H9 (cell line): ENCODE measurements around the gene SEC22A. TPM values are rescaled to one million over a fixed set of nuclear protein-coding genes. Genes with fewer than 3 reads are reported as not detected.

ENCODE experiments used
- DNase-seq: peaks from one replicate; pipeline ENCODE4 v3.0.0-alpha.2; 2017
- H2AFZ ChIP-seq: one replicate; pipeline ENCODE4 v1.6.1; 2013; ENCODE audit warnings: mild to moderate bottlenecking, low read length, control low read depth, moderate library complexity
- H2AK5ac ChIP-seq: 2 replicates; pipeline ENCODE4 v1.6.1; 2013; ENCODE audit warnings: low read length, control low read depth, mixed read lengths; ENCODE audit not compliant: insufficient read length
- H2BK120ac ChIP-seq: one replicate; pipeline ENCODE4 v1.6.1; 2013; ENCODE audit warnings: low read depth, mild to moderate bottlenecking, low read length, control low read depth, inconsistent platforms; ENCODE audit not compliant: poor library complexity, severe bottlenecking
- H2BK12ac ChIP-seq: 2 replicates; pipeline ENCODE4 v1.6.1; 2013; ENCODE audit warnings: low read length, control low read depth, mixed read lengths, low read depth; ENCODE audit not compliant: insufficient read length
- H2BK15ac ChIP-seq: 2 replicates; pipeline ENCODE4 v1.6.1; 2013; ENCODE audit warnings: low read depth, low read length, control low read depth
- H2BK20ac ChIP-seq: one replicate; pipeline ENCODE4 v1.6.1; 2013; ENCODE audit warnings: low read depth, mild to moderate bottlenecking, low read length, control low read depth, inconsistent platforms; ENCODE audit not compliant: poor library complexity, severe bottlenecking
- H2BK5ac ChIP-seq: 2 replicates; pipeline ENCODE4 v1.6.1; 2013; ENCODE audit warnings: low read length, control low read depth, mixed read lengths; ENCODE audit not compliant: insufficient read length
- H3K14ac ChIP-seq: 2 replicates; pipeline ENCODE4 v1.6.1; 2013; ENCODE audit warnings: low read length, control low read depth; ENCODE audit not compliant: insufficient read depth
- H3K18ac ChIP-seq: 2 replicates; pipeline ENCODE4 v1.6.1; 2013; ENCODE audit warnings: low read depth, mild to moderate bottlenecking, mixed read lengths, low read length, control low read depth; ENCODE audit not compliant: insufficient read length
- H3K23ac ChIP-seq: 2 replicates; pipeline ENCODE4 v1.6.1; 2013; ENCODE audit warnings: low read length, control low read depth, mixed read lengths, low read depth; ENCODE audit not compliant: insufficient read length
- H3K23me2 ChIP-seq: 2 replicates; pipeline ENCODE4 v1.6.1; 2013; ENCODE audit warnings: low read depth, mild to moderate bottlenecking, mixed read lengths, low read length, control low read depth; ENCODE audit not compliant: insufficient read length, poor library complexity, severe bottlenecking
- H3K27ac ChIP-seq: 2 replicates; pipeline ENCODE4 v1.5.1; 2013; ENCODE audit warnings: low read length, control low read depth, mixed read lengths, low read depth; ENCODE audit not compliant: insufficient read length
- H3K27me3 ChIP-seq: 2 replicates; pipeline ENCODE4 v1.6.1; 2013; ENCODE audit warnings: low read length, control low read depth, inconsistent platforms; ENCODE audit not compliant: insufficient read depth
- H3K4ac ChIP-seq: 2 replicates; pipeline ENCODE4 v1.6.1; 2013; ENCODE audit warnings: low read depth, mild to moderate bottlenecking, control low read depth, inconsistent platforms, low read length, moderate library complexity
- H3K4me1 ChIP-seq: 2 replicates; pipeline ENCODE4 v1.6.1; 2013; ENCODE audit warnings: low read length, control low read depth, inconsistent platforms; ENCODE audit not compliant: insufficient read depth
- H3K4me2 ChIP-seq: 2 replicates; pipeline ENCODE4 v1.6.1; 2013; ENCODE audit warnings: low read length, control low read depth, mixed read lengths; ENCODE audit not compliant: insufficient read length, insufficient read depth
- H3K56ac ChIP-seq: 2 replicates; pipeline ENCODE4 v1.6.1; 2013; ENCODE audit warnings: low read depth, mild to moderate bottlenecking, mixed read lengths, low read length, control low read depth; ENCODE audit not compliant: insufficient read length
- H3K79me1 ChIP-seq: 2 replicates; pipeline ENCODE4 v1.6.1; 2013; ENCODE audit warnings: low read depth, mild to moderate bottlenecking, moderate library complexity, low read length, control low read depth, inconsistent platforms; ENCODE audit not compliant: insufficient read depth, poor library complexity, severe bottlenecking
- H3K79me2 ChIP-seq: 2 replicates; pipeline ENCODE4 v1.6.1; 2013; ENCODE audit warnings: low read length, control low read depth, inconsistent platforms; ENCODE audit not compliant: insufficient read depth
- H3K9ac ChIP-seq: 2 replicates; pipeline ENCODE4 v1.6.1; 2013; ENCODE audit warnings: low read length, control low read depth, mixed read lengths; ENCODE audit not compliant: insufficient read length; ENCODE audit errors: extremely low read depth
- H3K9me3 ChIP-seq: one replicate; pipeline ENCODE4 v1.6.1; 2013; ENCODE audit warnings: low read depth, low read length, inconsistent platforms; ENCODE audit not compliant: control insufficient read depth
- H3T11ph ChIP-seq: one replicate; pipeline ENCODE4 v1.6.1; 2013; ENCODE audit warnings: mild to moderate bottlenecking, low read length, control low read depth, inconsistent platforms
- H4K20me1 ChIP-seq: one replicate; pipeline ENCODE4 v1.6.1; 2013; ENCODE audit not compliant: control insufficient read depth, insufficient read length, insufficient read depth
- H4K5ac ChIP-seq: 2 replicates; pipeline ENCODE4 v1.6.1; 2013; ENCODE audit warnings: low read depth, mild to moderate bottlenecking, mixed read lengths, low read length, control low read depth; ENCODE audit not compliant: insufficient read length
- H4K8ac ChIP-seq: replicated peaks from 2 replicates; pipeline ENCODE4 v1.6.1; 2013; ENCODE audit warnings: low read length, control low read depth, mixed read lengths, low read depth; ENCODE audit not compliant: insufficient read length
- H4K91ac ChIP-seq: 2 replicates; pipeline ENCODE4 v1.6.1; 2013; ENCODE audit warnings: low read depth, mild to moderate bottlenecking, moderate library complexity, mixed read lengths, low read length, control low read depth; ENCODE audit not compliant: insufficient read length
- H3K27ac Mint-ChIP-seq, 3 experiments: 2 replicates in 2 of 3; 3 replicates in 1 of 3; pipeline ENCODE4 v1.8.0; 2020 to 2021; ENCODE audit warnings: mixed read lengths in 3 of 3, mild to moderate bottlenecking in 1 of 3, moderate library complexity in 1 of 3
- H3K27me3 Mint-ChIP-seq: 2 replicates; pipeline ENCODE4 v1.8.0; 2021; ENCODE audit warnings: low read depth, mild to moderate bottlenecking, moderate library complexity, mixed read lengths
- H3K36me3 Mint-ChIP-seq, 3 experiments: 2 replicates in 2 of 3; 3 replicates in 1 of 3; pipeline ENCODE4 v1.8.0; 2020 to 2021; ENCODE audit warnings: low read depth in 3 of 3, mixed read lengths in 3 of 3; ENCODE audit not compliant: insufficient read depth in 1 of 3
- H3K4me1 Mint-ChIP-seq, 2 experiments: 2 replicates each; pipeline ENCODE4 v1.8.0; 2020; ENCODE audit warnings: mixed read lengths in 2 of 2
- H3K4me3 Mint-ChIP-seq, 2 experiments: 2 replicates in 1 of 2; 3 replicates in 1 of 2; pipeline ENCODE4 v1.8.0; 2020 to 2021; ENCODE audit warnings: mild to moderate bottlenecking in 2 of 2, mixed read lengths in 2 of 2, moderate library complexity in 1 of 2
- H3K9me3 Mint-ChIP-seq, 2 experiments: 2 replicates in 1 of 2; 3 replicates in 1 of 2; pipeline ENCODE4 v1.8.0; 2020; ENCODE audit warnings: mild to moderate bottlenecking in 2 of 2, mixed read lengths in 2 of 2, moderate library complexity in 1 of 2
- CTCF ChIP-seq: fragments of 200-600 bp; sonication (generic); conservative IDR thresholded peaks from 3 replicates; pipeline ENCODE4 v1.8.0; 2021; ENCODE audit warnings: antibody characterized with exemption, mild to moderate bottlenecking
- WGBS: extraction: QIAGEN DNeasy Blood & Tissue Kit; methylation state at CpG from one replicate; pipeline ENCODE4 v1.1.7; 2013; ENCODE audit warnings: missing lambda C conversion rate, low lambda C conversion rate, mixed read lengths; ENCODE audit not compliant: insufficient read length; ENCODE audit errors: extremely low coverage; 5-methylcytosine and 5-hydroxymethylcytosine counted together
- total RNA-seq: library from RNA; stranded (reverse); gene quantifications from 2 replicates; pipeline ENCODE4 v1.2.1, GENCODE V29; 2021

SEC22A gene
- total RNA-seq, 1 experiment from 2014 or later: 9.9 TPM

- Histone ChIP-seq H2BK20ac (no peak overlapping the region), H3K56ac (no peak overlapping the region), H4K91ac (no peak overlapping the region), H3K4me1 (no peaks in the 10 kb centered on the region), H3K9me3 (no peaks in the 10 kb centered on the region), H3K14ac (no peak overlapping the region; the same call in 1 of the 2 replicates), H3T11ph (no peak overlapping the region), H3K27ac (no peak overlapping the region), H3K27me3 (no peaks in the 10 kb centered on the region), H4K20me1 (no peaks in the 10 kb centered on the region), H3K4ac (no peak overlapping the region), H2BK120ac (no peak overlapping the region), H2BK5ac (no peak overlapping the region), H2AK5ac (no peak overlapping the region), H3K4me2 (no peak overlapping the region), H2BK15ac (no peak overlapping the region), H4K5ac (no peak overlapping the region), H3K79me1 (no peaks in the 10 kb centered on the region), H3K23me2 (no peaks in the 10 kb centered on the region), H3K18ac (no peak overlapping the region), H4K8ac (no peak overlapping the region), H2BK12ac (no peak overlapping the region), H3K23ac (no peak overlapping the region), H2AFZ (no peak overlapping the region), H3K79me2 (no peaks in the 10 kb centered on the region), H3K9ac (no peak overlapping the region)
- DNase-seq: peak; percentile 21
- H3K4me1 Mint-ChIP-seq: peaks cover 2 to 6% of the 10 kb centered on the region in 2 experiments; a peak in 2 of 4 replicates
- no peaks in the 10 kb centered on the region for H3K9me3 Mint-ChIP-seq
- H3K27me3 Mint-ChIP-seq: no peaks in the 10 kb centered on the region
- H3K36me3 Mint-ChIP-seq: peaks cover 0 to 29% (median 7%) of the 10 kb centered on the region in 3 experiments; a peak in 5 of 7 replicates
- WGBS: no CpG with 5 or more reads among the region's 15 CpGs
- H3K27ac Mint-ChIP-seq: peak overlapping the region in 2 of 3 experiments; percentile 85 to 87; a peak in 2 of 7 replicates
- H3K4me3 Mint-ChIP-seq: no peak overlapping the region
- no peak for TF ChIP-seq CTCF
Measured at GRCh38 chr3:123156276-123156995, 45.3 kb upstream of the SEC22A start.
